Gastroesophageal sphincter (tissue), 4 donors: Measurements from ENCODE around the gene SMARCC2. TPM values are rescaled to one million over a fixed set of nuclear protein-coding genes. Genes with fewer than 3 reads are reported as not detected.

Experiments used
- ATAC-seq: fragments of 150-250 bp; one replicate; pipeline ENCODE4 v1.9.1; 2016; ENCODE audit warnings: mild to moderate bottlenecking, moderate library complexity
- H3K27ac ChIP-seq, 4 donors: fragments of 200-600 bp; sonication (generic) in 3 of 4; 1 replicate in 3 of 4; 2 replicates in 1 of 4; pipeline ENCODE4 v1.5.1; 2016 to 2019
- H3K27me3 ChIP-seq: fragments of 200-600 bp; sonication (generic); one replicate; pipeline ENCODE4 v1.5.1; 2019
- H3K36me3 ChIP-seq, 2 donors: fragments of 200-600 bp; sonication (generic); one replicate each; pipeline ENCODE4 v1.5.1; 2019; ENCODE audit warnings: control low read depth in 1 of 2
- H3K4me1 ChIP-seq, 3 donors: fragments of 200-600 bp; sonication (generic); 1 replicate in 2 of 3; 2 replicates in 1 of 3; pipeline ENCODE4 v1.5.1; 2016 to 2019; ENCODE audit warnings: control low read depth in 2 of 3
- H3K4me3 ChIP-seq, 2 donors: fragments of 200-600 bp; sonication (generic); one replicate each; pipeline ENCODE4 v1.5.1; 2019; ENCODE audit warnings: mild to moderate bottlenecking in 1 of 2, moderate library complexity in 1 of 2
- H3K9me3 ChIP-seq, 3 donors: fragments of 200-600 bp; sonication (generic); one replicate each; pipeline ENCODE4 v1.5.1; 2017 to 2019; ENCODE audit warnings: control low read depth in 2 of 3
- EP300 ChIP-seq: sonication (generic); formaldehyde crosslinking; IDR thresholded peaks from one replicate; pipeline ENCODE4 v1.6.1; 2017; ENCODE audit warnings: antibody characterized with exemption, mild to moderate bottlenecking
- POLR2A ChIP-seq, 2 donors: fragments of 450-650 bp; IDR thresholded peaks; one replicate each; pipeline ENCODE4 v1.6.1; 2017; ENCODE audit warnings: antibody characterized with exemption in 2 of 2, mild to moderate bottlenecking in 2 of 2, moderate library complexity in 1 of 2
- POLR2AphosphoS5 ChIP-seq: sonication (generic); formaldehyde crosslinking; IDR thresholded peaks from one replicate; pipeline ENCODE4 v1.6.1; 2017; ENCODE audit warnings: antibody characterized with exemption
- WGBS, 2 donors: methylation state at CpG; one replicate each; pipeline ENCODE4 v1.1.5; 2018; ENCODE audit warnings: low coverage in 1 of 2; 5-methylcytosine and 5-hydroxymethylcytosine counted together
- total RNA-seq, 4 donors: library from RNA; depleted of rRNA; stranded (reverse); fragments of >200 nt; gene quantifications; one replicate each; pipeline ENCODE4 v1.1.0, GENCODE V29; 2016
- TF ChIP-seq, protein P1 (sequence below), 4 experiments: fragments of 200-600 bp in 2 of 4; fragments of 450-650 bp in 2 of 4; sonication (generic) in 1 of 4; IDR thresholded peaks; one replicate each; pipeline ENCODE4 v1.5.1; 2017 to 2019; ENCODE audit warnings: antibody characterized with exemption in 4 of 4, mild to moderate bottlenecking in 2 of 4, moderate library complexity in 2 of 4

Gene SMARCC2
- total RNA-seq, 4 donors from 2014 or later, result 76.5 to 109 (median 85.1) TPM

DNA sequence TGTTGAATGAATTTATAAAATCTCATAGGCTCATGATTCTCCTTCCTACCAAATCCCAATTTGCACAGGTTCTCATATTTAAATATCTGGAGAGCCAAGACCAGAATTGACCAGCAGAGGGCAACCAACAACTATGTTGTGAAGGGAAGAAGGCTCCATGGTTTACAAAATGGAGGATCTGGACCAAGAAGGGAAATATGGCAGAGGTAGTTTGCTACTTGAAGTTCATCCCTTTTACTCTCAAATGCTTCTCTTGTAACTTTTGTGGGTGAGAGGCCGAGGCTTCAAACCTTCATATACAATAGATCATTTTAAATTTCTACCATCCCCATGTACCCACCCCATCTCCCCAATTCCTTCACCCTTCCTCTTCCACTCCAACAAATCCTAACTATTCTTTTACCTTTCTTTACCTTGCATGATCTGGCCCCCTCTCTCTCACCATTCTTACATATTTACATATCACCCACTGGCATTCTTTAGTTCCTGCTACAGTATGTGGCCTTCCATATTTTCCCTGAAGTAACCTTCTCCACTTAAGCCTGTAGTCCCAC lies 3.8 kb upstream of the SMARCC2 start:
- TF ChIP-seq, protein P1, sequence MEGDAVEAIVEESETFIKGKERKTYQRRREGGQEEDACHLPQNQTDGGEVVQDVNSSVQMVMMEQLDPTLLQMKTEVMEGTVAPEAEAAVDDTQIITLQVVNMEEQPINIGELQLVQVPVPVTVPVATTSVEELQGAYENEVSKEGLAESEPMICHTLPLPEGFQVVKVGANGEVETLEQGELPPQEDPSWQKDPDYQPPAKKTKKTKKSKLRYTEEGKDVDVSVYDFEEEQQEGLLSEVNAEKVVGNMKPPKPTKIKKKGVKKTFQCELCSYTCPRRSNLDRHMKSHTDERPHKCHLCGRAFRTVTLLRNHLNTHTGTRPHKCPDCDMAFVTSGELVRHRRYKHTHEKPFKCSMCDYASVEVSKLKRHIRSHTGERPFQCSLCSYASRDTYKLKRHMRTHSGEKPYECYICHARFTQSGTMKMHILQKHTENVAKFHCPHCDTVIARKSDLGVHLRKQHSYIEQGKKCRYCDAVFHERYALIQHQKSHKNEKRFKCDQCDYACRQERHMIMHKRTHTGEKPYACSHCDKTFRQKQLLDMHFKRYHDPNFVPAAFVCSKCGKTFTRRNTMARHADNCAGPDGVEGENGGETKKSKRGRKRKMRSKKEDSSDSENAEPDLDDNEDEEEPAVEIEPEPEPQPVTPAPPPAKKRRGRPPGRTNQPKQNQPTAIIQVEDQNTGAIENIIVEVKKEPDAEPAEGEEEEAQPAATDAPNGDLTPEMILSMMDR (IDR thresholded peaks at IDR 0.05), result peak; percentile 80 to 93 (median 86)
- TF ChIP-seq POLR2A (IDR thresholded peaks at IDR 0.05), result no peak
- Histone ChIP-seq H3K27ac (no peak overlapping the region), H3K4me3 (no peak overlapping the region), H3K36me3 (no peaks in the 10 kb centered on the region), H3K4me1 (peaks cover 0 to 16% (median 9%) of the 10 kb centered on the region in 3 donors), H3K9me3 (no peaks in the 10 kb centered on the region), H3K27me3 (no peaks in the 10 kb centered on the region)
- 15% methylated on average over 1 of the region's 1 CpG; no CpG with 5 or more reads in 1 of the 2 donors for WGBS, 2 donors
- ATAC-seq, result no peak

DNA sequence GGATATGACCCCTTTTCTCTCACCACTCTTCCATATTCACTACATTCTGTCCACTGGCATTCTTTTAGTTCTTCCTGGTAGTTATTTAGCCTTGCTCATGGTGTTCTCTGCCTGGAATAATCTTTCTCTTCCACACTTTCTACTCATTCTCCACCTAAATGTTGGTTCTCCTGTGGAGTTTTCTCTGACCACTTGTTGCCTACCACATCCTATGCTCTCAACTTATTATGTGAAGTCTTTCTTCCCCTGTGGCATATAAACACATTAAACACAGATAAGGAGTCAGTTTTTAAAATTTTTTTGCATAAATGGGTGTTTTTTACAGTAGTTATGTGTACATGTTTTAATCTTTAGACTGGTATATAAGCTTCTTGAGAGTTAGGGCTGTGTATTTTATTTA lies 3.3 kb upstream of the SMARCC2 start:
- H3K27me3 ChIP-seq, result no peaks in the 10 kb centered on the region
- ATAC-seq, result no peak
- no peak overlapping the region for H3K27ac ChIP-seq
- no peak for TF ChIP-seq POLR2A (IDR thresholded peaks at IDR 0.05)
- TF ChIP-seq, protein P1 (IDR thresholded peaks at IDR 0.05), result no peak
- TF ChIP-seq POLR2AphosphoS5, result no peak
- TF ChIP-seq EP300, result no peak
- no peak overlapping the region for H3K4me3 ChIP-seq
- peaks cover 0 to 21% (median 13%) of the 10 kb centered on the region in 3 donors for H3K4me1 ChIP-seq
- no peaks in the 10 kb centered on the region for H3K9me3 ChIP-seq
- H3K36me3 ChIP-seq, result no peaks in the 10 kb centered on the region

DNA sequence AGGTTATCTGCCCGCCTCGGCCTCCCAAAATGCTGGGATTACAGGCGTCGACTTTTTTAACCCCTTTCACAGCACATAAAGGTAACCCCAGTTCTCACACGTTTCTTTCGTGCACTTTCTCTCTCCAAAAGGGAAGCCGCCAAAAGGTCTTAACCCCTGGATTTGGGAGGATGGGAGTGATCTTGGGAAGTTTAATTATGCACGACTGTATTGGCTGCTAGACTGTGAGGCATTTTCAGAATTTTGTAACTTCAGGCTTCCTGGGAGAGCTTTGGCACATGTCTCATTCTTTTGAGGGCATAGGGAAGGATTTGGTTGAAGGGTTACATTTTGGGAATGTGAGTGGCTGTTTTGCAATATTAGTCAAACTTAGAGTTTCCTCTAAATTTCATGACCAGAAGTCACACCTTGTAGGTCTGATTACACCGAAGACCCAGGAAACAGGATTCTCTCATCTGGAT lies 1.4 kb upstream of the SMARCC2 start:
- H3K4me1 ChIP-seq, result peaks cover 0 to 34% (median 18%) of the 10 kb centered on the region in 3 donors
- no peaks in the 10 kb centered on the region for H3K27me3 ChIP-seq
- peak overlapping the region; percentile 92 to 97 (median 94) for H3K27ac ChIP-seq
- H3K36me3 ChIP-seq, result peaks cover 0 to 14% of the 10 kb centered on the region in 2 donors
- ATAC-seq, result no peak
- no peak for TF ChIP-seq POLR2AphosphoS5
- TF ChIP-seq, protein P1 (IDR thresholded peaks at IDR 0.05), result no peak
- no peak for TF ChIP-seq EP300
- no peak for TF ChIP-seq POLR2A (IDR thresholded peaks at IDR 0.05)
- peak overlapping the region; percentile 56 to 94 for H3K4me3 ChIP-seq
- WGBS, 2 donors, result 16 to 100% methylated on average over 1 to 9 of the region's 9 CpGs
- no peaks in the 10 kb centered on the region for H3K9me3 ChIP-seq

DNA sequence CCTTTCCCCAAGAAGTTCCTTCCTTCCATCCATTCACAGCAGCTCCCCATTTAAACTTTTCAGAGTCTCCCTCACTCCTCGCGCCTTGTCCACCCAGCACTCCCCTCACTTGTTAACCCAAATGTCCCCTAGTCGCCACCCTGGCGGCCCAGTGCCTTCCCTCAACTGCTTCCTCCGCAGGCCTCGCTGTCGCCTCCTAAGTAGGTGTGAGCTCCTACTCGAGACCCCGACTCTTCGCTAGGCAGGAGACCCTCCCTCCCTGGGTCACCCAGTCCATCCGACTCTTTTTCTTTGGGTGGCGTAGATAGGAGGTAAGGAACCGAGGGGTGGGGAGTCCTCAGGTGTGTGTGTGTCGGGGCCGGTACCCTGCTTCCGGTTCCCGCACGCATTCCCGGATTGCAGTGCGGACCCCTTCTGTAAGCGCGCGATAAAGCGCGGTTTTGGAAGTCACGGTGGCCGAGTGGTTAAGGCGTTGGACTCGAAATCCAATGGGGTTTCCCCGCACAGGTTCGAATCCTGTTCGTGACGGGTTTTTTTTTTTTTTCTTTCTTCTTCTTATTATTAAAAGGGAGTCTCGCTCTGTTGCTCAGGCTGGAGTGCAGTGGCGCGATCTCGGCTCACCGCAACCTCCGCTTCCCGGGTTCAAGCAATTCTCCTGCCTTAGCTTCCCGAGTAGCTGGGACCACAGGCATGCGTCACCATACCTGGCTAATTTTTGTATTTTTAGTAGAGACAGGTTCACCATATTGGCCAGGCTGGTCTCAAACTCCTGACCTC lies 823 bp upstream of the SMARCC2 start:
- ATAC-seq, result peak; percentile 57
- Histone ChIP-seq H3K4me3 (peak overlapping the region; percentile 56 to 94), H3K4me1 (peaks cover 0 to 34% (median 18%) of the 10 kb centered on the region in 3 donors), H3K36me3 (peaks cover 0 to 20% of the 10 kb centered on the region in 2 donors), H3K9me3 (no peaks in the 10 kb centered on the region), H3K27ac (peak overlapping the region; percentile 92 to 97 (median 94)), H3K27me3 (no peaks in the 10 kb centered on the region)
- WGBS, 2 donors, result 0 to 1% methylated on average over 1 to 27 of the region's 42 CpGs
- TF ChIP-seq POLR2A (IDR thresholded peaks at IDR 0.05) (no peak), POLR2AphosphoS5 (no peak), EP300 (no peak)
- TF ChIP-seq, protein P1 (IDR thresholded peaks at IDR 0.05), result peak in 1 of 4 experiments; percentile 20

DNA sequence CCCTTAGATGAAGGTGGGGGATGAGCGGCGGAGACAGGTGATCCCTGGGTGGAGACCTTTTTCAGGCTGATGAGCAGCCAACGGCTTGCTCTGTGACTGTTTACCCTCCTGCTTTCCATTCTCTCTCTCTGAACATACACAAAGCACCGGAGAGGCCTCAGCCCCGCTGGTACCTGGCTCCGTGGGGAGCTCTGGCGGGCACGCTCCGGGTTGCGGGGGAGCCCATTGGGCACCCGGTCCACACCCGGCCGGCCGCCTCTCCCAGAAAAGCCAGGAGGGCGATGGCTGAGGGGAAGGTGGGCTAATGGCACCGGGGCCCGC lies 545 bp downstream of the SMARCC2 start:
- Histone ChIP-seq H3K4me1 (peaks cover 0 to 34% (median 18%) of the 10 kb centered on the region in 3 donors), H3K9me3 (no peaks in the 10 kb centered on the region), H3K27me3 (no peaks in the 10 kb centered on the region), H3K36me3 (peaks cover 0 to 34% of the 10 kb centered on the region in 2 donors), H3K27ac (peak overlapping the region; percentile 64 to 97 (median 94)), H3K4me3 (peak overlapping the region; percentile 71 to 94)
- ATAC-seq, result no peak
- no CpG with 5 or more reads among the region's 17 CpGs for WGBS, 2 donors
- no peak for TF ChIP-seq EP300
